Caco-2 (cell line): ENCODE measurements around the gene EPB41L4A. TPM values are rescaled to one million over a fixed set of nuclear protein-coding genes. Genes with fewer than 3 reads are reported as not detected.
"Not testable (repeated sequence)": the region's sequence is repeated elsewhere in the genome, so short reads cannot be mapped to it uniquely, and the experiment has no call there.

Source experiments
- BruUV-seq: library from RNA; stranded (reverse); fragments of 400-500 nt; replicated peaks from 2 replicates; lab custom pipeline; 2021; lab: Mats Ljungman, UMichigan
- CTCF ChIA-PET: fragments of 300-600 bp; sonication (Branson Sonifier 250); formaldehyde crosslinking; loops from one replicate; lab custom pipeline; 2022; ENCODE audit warnings: antibody characterized with exemption; lab: Charles Lee
- POLR2A ChIA-PET: fragments of 300-600 bp; sonication (Branson Sonifier 250); formaldehyde crosslinking; loops from one replicate; lab custom pipeline; 2022; ENCODE audit warnings: antibody characterized with exemption; lab: Charles Lee
- DNase-seq, 2 experiments: peaks; one replicate each; pipeline versions ENCODE4 v3.0.0 to v3.0.0-alpha.2; 2020 to 2022
- H3K27me3 ChIP-seq: replicated peaks from 2 replicates; pipeline ENCODE4 v1.6.0; 2011; ENCODE audit warnings: low read length; ENCODE audit not compliant: control insufficient read depth, insufficient read depth
- H3K36me3 ChIP-seq: 2 replicates; pipeline ENCODE4 v1.5.1; 2011; ENCODE audit warnings: low read length; ENCODE audit not compliant: control insufficient read depth, insufficient read depth
- H3K4me1 ChIP-seq: fragments of 250-450 bp; sonication (Bioruptor Pico); 2 replicates; pipeline ENCODE4 v1.5.1; 2020; ENCODE audit warnings: mild to moderate bottlenecking
- H3K4me3 ChIP-seq: 2 replicates; pipeline ENCODE4 v1.5.1; 2011; ENCODE audit warnings: low read depth, mild to moderate bottlenecking, control low read depth, low read length
- H3K9me3 ChIP-seq: fragments of 250-450 bp; sonication (Bioruptor Pico); 2 replicates; pipeline ENCODE4 v1.5.1; 2020; ENCODE audit warnings: mild to moderate bottlenecking, moderate library complexity
- H3K27ac Mint-ChIP-seq: one replicate; pipeline ENCODE4 v1.8.0; 2022; ENCODE audit warnings: mixed read lengths; ENCODE audit not compliant: unreplicated experiment
- H3K27me3 Mint-ChIP-seq: one replicate; pipeline ENCODE4 v1.8.0; 2022; ENCODE audit warnings: mixed read lengths; ENCODE audit not compliant: insufficient read depth, unreplicated experiment
- H3K36me3 Mint-ChIP-seq: one replicate; pipeline ENCODE4 v1.8.0; 2022; ENCODE audit warnings: mild to moderate bottlenecking, mixed read lengths; ENCODE audit not compliant: insufficient read depth, unreplicated experiment
- H3K4me1 Mint-ChIP-seq: one replicate; pipeline ENCODE4 v1.8.0; 2022; ENCODE audit warnings: low read depth, mixed read lengths; ENCODE audit not compliant: unreplicated experiment
- H3K4me3 Mint-ChIP-seq: one replicate; pipeline ENCODE4 v1.8.0; 2022; ENCODE audit warnings: mild to moderate bottlenecking, moderate library complexity, mixed read lengths; ENCODE audit not compliant: unreplicated experiment
- H3K9me3 Mint-ChIP-seq: one replicate; pipeline ENCODE4 v1.8.0; 2022; ENCODE audit warnings: mixed read lengths; ENCODE audit not compliant: unreplicated experiment
- intact Hi-C: fragments of 100-400 bp; cut with micrococcal nuclease; formaldehyde crosslinking; loops from one replicate; pipeline ENCODE4 v1.10.0; 2022; ENCODE audit not compliant: unreplicated experiment
- total RNA-seq: library from RNA; stranded (reverse); gene quantifications from 2 replicates; pipeline ENCODE4 v1.2.3, GENCODE V29; 2022
- TF ChIP-seq, protein P1 (sequence below), 2 experiments: fragments of 200-600 bp in 1 of 2; IDR thresholded peaks; 1 replicate in 1 of 2; 2 replicates in 1 of 2; pipeline versions ENCODE4 v1.5.1 to v1.8.0; 2011 to 2022; ENCODE audit warnings: antibody characterized with exemption in 1 of 2, control low read depth in 1 of 2, inconsistent platforms in 1 of 2, low read depth in 1 of 2, low read length in 1 of 2, mild to moderate bottlenecking in 1 of 2, moderate library complexity in 1 of 2; ENCODE audit not compliant: insufficient read depth in 1 of 2, severe bottlenecking in 1 of 2, unreplicated experiment in 1 of 2

The EPB41L4A gene
- total RNA-seq, 1 experiment from 2014 or later: 1.4 TPM

DNA sequence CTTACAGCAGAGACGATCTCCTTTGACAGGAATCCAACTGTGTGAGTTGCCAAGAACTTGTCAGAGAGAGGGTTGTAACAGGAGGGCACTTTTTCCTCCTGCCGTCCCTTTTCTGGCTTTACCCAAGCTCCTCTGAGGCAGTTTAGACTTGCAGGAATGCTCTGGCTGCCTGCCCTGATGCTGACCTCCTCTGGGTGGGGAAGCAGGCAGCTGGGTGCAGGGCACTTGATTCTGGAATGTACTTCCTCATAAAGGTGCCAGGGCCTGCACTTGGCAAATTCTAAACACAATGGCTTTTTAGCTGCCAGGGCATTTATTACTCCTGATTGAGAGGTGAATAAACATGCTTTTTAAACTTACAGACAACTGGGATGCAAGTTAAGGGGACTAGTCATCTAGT is 190.4 kb downstream of the EPB41L4A start:
- Histone ChIP-seq H3K4me3 (no peak overlapping the region), H3K9me3 (no peaks in the 10 kb centered on the region), H3K27me3 (no peaks in the 10 kb centered on the region; the same call in 1 of the 2 replicates), H3K36me3 (no peaks in the 10 kb centered on the region), H3K4me1 (peaks cover 23% of the 10 kb centered on the region)
- BruUV-seq: no TSS peak
- no peaks in the 10 kb centered on the region for H3K9me3 Mint-ChIP-seq
- no peaks in the 10 kb centered on the region for H3K4me1 Mint-ChIP-seq
- H3K4me3 Mint-ChIP-seq: peak overlapping the region; percentile 56
- intact Hi-C loops: loop anchor here (1.0 to 10.0 kb wide), 3 partner anchors 12 to 714 kb away; partner anchors contain the start of gene STARD4
- POLR2A ChIA-PET: interaction anchor here (0.6 kb wide), 1 partner anchor 479 kb away, joined by 3 read pairs; no protein-coding TSS in a partner anchor
- peak overlapping the region; percentile 76 for H3K27ac Mint-ChIP-seq
- TF ChIP-seq, protein P1, sequence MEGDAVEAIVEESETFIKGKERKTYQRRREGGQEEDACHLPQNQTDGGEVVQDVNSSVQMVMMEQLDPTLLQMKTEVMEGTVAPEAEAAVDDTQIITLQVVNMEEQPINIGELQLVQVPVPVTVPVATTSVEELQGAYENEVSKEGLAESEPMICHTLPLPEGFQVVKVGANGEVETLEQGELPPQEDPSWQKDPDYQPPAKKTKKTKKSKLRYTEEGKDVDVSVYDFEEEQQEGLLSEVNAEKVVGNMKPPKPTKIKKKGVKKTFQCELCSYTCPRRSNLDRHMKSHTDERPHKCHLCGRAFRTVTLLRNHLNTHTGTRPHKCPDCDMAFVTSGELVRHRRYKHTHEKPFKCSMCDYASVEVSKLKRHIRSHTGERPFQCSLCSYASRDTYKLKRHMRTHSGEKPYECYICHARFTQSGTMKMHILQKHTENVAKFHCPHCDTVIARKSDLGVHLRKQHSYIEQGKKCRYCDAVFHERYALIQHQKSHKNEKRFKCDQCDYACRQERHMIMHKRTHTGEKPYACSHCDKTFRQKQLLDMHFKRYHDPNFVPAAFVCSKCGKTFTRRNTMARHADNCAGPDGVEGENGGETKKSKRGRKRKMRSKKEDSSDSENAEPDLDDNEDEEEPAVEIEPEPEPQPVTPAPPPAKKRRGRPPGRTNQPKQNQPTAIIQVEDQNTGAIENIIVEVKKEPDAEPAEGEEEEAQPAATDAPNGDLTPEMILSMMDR (IDR thresholded peaks at IDR 0.05; ENCODE audit: insufficient read depth in 1 of 2, low read depth in 1 of 2, low read length in 1 of 2, severe bottlenecking in 1 of 2, unreplicated experiment in 1 of 2): no peak
- H3K36me3 Mint-ChIP-seq: no peaks in the 10 kb centered on the region
- peak; percentile 69 to 76 for DNase-seq
- no peaks in the 10 kb centered on the region for H3K27me3 Mint-ChIP-seq
- CTCF ChIA-PET: interaction anchor here (1.5 kb wide), 1 partner anchor 192 kb away, joined by 5 read pairs; no protein-coding TSS in a partner anchor

DNA sequence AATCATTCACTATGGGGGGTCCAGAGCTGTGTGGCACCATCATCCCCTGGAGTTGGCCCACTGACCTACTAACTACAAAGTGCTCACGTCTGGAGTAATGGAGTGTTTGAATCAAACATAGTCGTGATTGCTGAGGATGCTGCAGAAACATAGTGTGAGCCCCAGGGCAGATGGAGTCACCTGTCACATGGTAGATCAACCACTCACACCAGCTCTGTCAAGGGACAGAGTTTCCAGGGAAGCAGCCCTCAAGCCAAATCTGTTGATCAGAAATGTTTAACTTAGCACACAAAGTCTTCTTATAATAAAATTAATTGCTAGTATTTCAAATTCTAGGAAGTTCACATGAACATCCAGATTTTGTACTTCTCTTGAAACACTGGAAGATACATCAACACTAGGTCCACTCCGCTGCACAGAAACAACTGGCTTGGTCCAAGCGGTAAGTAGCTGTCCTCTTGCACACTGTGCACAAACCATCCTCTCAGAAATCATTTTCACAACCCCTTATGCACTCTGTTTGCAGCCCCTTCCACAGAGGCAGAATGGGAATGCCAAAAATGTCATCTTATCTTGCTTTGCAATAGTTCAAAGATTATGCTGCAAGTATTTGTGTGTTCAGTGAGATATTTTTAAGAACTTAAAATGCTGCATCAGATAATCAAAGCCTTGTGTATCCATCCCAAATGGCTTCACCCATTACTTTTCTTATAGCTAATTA is 191.0 kb downstream of the EPB41L4A start:
- Mint-ChIP-seq H3K27ac (peak overlapping the region; percentile 76), H3K9me3 (no peaks in the 10 kb centered on the region), H3K27me3 (no peaks in the 10 kb centered on the region), H3K36me3 (no peaks in the 10 kb centered on the region), H3K4me1 (no peaks in the 10 kb centered on the region), H3K4me3 (peak overlapping the region; percentile 56)
- TSS peak; percentile 78 for BruUV-seq
- Histone ChIP-seq H3K27me3 (no peaks in the 10 kb centered on the region; the same call in 1 of the 2 replicates), H3K4me1 (peaks cover 23% of the 10 kb centered on the region), H3K36me3 (no peaks in the 10 kb centered on the region), H3K9me3 (no peaks in the 10 kb centered on the region), H3K4me3 (no peak overlapping the region)
- POLR2A ChIA-PET: no interaction called here
- DNase-seq: peak; percentile 47 to 53
- intact Hi-C loops: loop anchor here (1.0 to 10.0 kb wide), 3 partner anchors 12 to 713 kb away; partner anchors contain the start of gene STARD4
- TF ChIP-seq, protein P1 (IDR thresholded peaks at IDR 0.05; ENCODE audit: insufficient read depth in 1 of 2, low read depth in 1 of 2, low read length in 1 of 2, severe bottlenecking in 1 of 2, unreplicated experiment in 1 of 2): no peak
- CTCF ChIA-PET: interaction anchor here (1.5 kb wide), 1 partner anchor 192 kb away, joined by 5 read pairs; no protein-coding TSS in a partner anchor

DNA sequence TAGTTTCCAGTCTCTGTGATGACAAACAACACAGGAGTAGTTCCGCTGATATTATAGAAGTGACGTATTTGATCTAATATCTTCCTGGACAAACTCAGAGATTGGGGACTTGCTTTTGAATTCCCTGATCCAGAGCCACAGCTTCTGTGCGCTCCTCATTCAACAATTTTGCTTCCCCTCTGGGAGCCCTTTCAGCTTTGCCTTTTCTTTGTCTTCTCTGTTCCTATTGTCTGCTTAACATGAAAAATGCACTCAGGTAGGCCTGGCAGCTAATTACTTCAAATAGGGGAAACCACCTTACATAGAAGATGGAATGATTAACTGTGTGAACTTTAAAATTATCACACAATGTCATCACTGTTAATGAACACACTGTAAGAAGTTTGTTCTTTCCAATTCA is 192.9 kb downstream of the EPB41L4A start:
- Histone ChIP-seq H3K4me3 (no peak overlapping the region), H3K9me3 (no peaks in the 10 kb centered on the region), H3K27me3 (no peaks in the 10 kb centered on the region; the same call in 1 of the 2 replicates), H3K36me3 (no peaks in the 10 kb centered on the region), H3K4me1 (peaks cover 33% of the 10 kb centered on the region)
- Mint-ChIP-seq H3K9me3 (no peaks in the 10 kb centered on the region), H3K27me3 (no peaks in the 10 kb centered on the region), H3K4me3 (no peak overlapping the region), H3K4me1 (peaks cover 13% of the 10 kb centered on the region), H3K36me3 (no peaks in the 10 kb centered on the region), H3K27ac (no peak overlapping the region)
- intact Hi-C loops: loop anchor here (10.0 kb wide), 1 partner anchor 711 kb away; the partner anchor contains the start of gene STARD4
- TF ChIP-seq, protein P1 (IDR thresholded peaks at IDR 0.05; ENCODE audit: insufficient read depth in 1 of 2, low read depth in 1 of 2, low read length in 1 of 2, severe bottlenecking in 1 of 2, unreplicated experiment in 1 of 2): no peak
- no peak for DNase-seq
- BruUV-seq: no TSS peak
- POLR2A ChIA-PET: no interaction called here
- CTCF ChIA-PET: no interaction called here

DNA sequence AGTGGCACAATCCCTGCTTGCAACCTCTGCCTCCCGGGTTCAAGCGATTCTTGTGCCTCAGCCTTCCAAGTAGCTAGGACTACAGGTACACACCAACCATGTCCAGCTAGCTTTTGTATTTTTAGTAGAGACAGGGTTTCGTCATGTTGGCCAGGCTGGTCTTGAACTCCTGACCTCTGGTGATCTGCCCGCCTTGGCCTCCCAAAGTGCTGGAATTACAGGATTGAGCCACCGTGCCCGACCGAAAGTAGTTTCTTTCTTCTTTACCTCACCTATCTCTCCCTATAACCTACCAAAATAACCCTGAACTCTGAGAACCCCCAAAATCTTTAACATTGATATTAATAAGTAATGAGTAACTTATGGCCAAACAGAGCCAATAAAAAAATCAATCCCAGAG is 196.1 kb downstream of the EPB41L4A start:
- H3K9me3 ChIP-seq, CTCF ChIA-PET, H3K4me3 ChIP-seq, H3K27ac Mint-ChIP-seq, H3K27me3 ChIP-seq, DNase-seq, H3K27me3 Mint-ChIP-seq, H3K4me3 Mint-ChIP-seq, H3K9me3 Mint-ChIP-seq, BruUV-seq, H3K36me3 ChIP-seq, H3K36me3 Mint-ChIP-seq, POLR2A ChIA-PET: not testable (repeated sequence)
- peaks cover 22% of the 10 kb centered on the region for H3K4me1 Mint-ChIP-seq
- peaks cover 35% of the 10 kb centered on the region for H3K4me1 ChIP-seq
- intact Hi-C loops: loop anchor here (10.0 kb wide), 1 partner anchor 708 kb away; the partner anchor contains the start of gene STARD4
